HAP-1 (cell line): ENCODE measurements around the gene WWOX.
"Not testable (repeated sequence)": the region's sequence is repeated elsewhere in the genome, so short reads cannot be mapped to it uniquely, and the experiment has no call there.

Source experiments
- DNase-seq, 2 experiments: peaks; one replicate each; pipeline ENCODE4 v3.0.0-alpha.2; 2016 to 2020; ENCODE audit warnings: low spot score in 2 of 2
- H3K27me3 ChIP-seq: fragments of 250-450 bp; sonication (Bioruptor Pico); 2 replicates; pipeline ENCODE4 v1.5.1; 2020; ENCODE audit warnings: low read depth, mild to moderate bottlenecking, moderate library complexity
- H3K36me3 ChIP-seq: fragments of 250-450 bp; sonication (Bioruptor Pico); replicated peaks from 2 replicates; pipeline ENCODE4 v1.5.1; 2020; ENCODE audit warnings: mild to moderate bottlenecking
- H3K4me1 ChIP-seq: fragments of 250-450 bp; sonication (Bioruptor Pico); 2 replicates; pipeline ENCODE4 v1.5.1; 2020; ENCODE audit warnings: mild to moderate bottlenecking
- H3K4me3 ChIP-seq: fragments of 250-450 bp; sonication (Bioruptor Pico); 2 replicates; pipeline ENCODE4 v1.5.1; 2020; ENCODE audit warnings: mild to moderate bottlenecking, moderate library complexity
- H3K9me3 ChIP-seq: fragments of 250-450 bp; sonication (Bioruptor Pico); 2 replicates; pipeline ENCODE4 v1.5.1; 2020; ENCODE audit warnings: mild to moderate bottlenecking, moderate library complexity
- in situ Hi-C: fragments of 300-500 bp; cut with MboI; formaldehyde crosslinking; loops from 3 replicates; pipeline ENCODE4 v1.14.3; 2020; ENCODE audit warnings: low sequenced_read_pairs, inconsistent platforms, mixed read lengths

WWOX gene

DNA sequence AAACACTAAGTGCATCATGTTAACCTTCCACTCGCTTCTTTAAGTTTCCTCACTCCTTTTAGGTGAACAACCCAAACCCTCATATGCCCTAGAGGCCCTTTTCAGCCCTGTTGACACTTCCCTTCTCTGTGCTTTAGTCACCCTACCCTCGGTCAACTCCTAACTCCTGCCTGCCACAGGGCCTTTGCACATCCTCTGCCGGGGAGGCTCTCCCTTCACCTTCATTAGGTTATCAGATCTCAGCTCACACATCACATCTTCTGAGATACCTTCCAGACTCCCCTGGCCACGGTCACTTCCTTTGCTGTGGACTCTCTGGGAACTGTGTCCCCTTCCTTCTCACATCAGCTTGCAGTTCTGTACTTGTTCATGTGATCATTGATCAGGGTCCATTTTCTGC is 926.7 kb downstream of the WWOX start:
- H3K36me3 ChIP-seq = no peaks in the 10 kb centered on the region
- H3K4me1 ChIP-seq = no peaks in the 10 kb centered on the region
- in situ Hi-C loops = no loop called here
- H3K27me3 ChIP-seq = no peaks in the 10 kb centered on the region
- no peak overlapping the region for H3K4me3 ChIP-seq
- no peaks in the 10 kb centered on the region for H3K9me3 ChIP-seq
- no peak for DNase-seq

DNA sequence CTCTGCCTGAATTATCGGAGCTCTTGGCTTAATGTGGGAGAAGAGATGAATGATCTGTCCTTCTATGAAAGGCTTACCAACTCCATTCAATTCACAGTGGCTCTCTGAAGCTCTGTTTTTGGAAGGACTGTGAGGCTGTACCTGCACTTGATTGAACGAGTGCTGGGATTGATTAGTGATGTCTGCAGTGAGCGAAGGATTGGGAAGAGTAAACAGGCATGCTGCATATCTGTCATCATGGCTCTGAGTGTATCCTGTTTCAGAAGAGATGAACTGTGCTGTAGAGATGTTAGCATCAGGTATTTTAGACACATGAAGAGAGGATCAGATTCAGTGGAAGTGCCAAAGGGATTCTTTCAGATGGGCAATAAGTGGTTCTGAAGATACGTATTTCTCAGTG is 937.1 kb downstream of the WWOX start:
- Histone ChIP-seq H3K36me3 (no peaks in the 10 kb centered on the region), H3K9me3 (no peaks in the 10 kb centered on the region), H3K4me3 (no peak overlapping the region), H3K27me3 (no peaks in the 10 kb centered on the region), H3K4me1 (no peaks in the 10 kb centered on the region)
- DNase-seq = no peak
- in situ Hi-C loops = no loop called here

DNA sequence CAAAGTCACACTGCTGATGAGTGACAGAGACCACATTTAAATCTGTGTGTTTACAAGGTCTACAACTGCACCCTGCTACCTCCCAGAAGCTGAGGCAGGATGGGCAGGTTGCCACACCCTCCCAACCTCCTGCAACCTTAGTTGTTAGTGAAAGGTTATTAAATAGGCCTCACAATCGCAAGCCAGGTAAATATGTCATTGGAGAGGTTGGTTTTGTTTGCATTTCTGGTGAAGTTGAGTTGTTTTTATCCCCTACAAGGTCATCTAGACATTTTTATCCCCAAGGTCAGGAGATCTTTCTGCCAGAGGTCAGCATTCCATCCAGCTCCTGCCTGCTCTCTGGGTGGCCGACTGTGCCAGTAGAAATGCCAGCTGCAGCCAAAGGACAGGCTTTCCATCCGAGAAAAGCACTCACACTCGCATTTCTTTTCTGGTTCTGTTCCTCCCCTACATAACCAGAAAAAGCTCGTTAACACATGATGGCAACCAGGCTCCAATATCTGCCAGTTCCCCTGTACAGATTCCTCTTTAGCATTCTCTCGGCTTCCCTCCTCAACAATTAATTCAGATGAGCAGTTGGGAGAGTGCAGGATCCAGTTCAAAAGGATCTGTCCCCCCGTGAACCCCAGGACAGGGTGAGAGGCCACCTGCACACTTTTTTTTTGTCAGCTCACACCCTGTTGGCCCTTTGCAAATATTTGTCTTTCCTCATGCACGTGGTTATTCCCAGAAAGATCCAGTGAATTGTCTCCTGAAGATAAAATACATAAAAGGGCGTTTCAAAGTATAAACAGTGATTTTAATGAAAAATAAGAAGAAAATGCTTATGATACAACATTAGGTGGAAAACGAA is 938.3 kb downstream of the WWOX start:
- no peaks in the 10 kb centered on the region for H3K27me3 ChIP-seq
- DNase-seq = no peak
- H3K36me3 ChIP-seq = no peaks in the 10 kb centered on the region
- H3K4me1 ChIP-seq = no peaks in the 10 kb centered on the region
- in situ Hi-C loops = no loop called here
- no peaks in the 10 kb centered on the region for H3K9me3 ChIP-seq
- no peak overlapping the region for H3K4me3 ChIP-seq

DNA sequence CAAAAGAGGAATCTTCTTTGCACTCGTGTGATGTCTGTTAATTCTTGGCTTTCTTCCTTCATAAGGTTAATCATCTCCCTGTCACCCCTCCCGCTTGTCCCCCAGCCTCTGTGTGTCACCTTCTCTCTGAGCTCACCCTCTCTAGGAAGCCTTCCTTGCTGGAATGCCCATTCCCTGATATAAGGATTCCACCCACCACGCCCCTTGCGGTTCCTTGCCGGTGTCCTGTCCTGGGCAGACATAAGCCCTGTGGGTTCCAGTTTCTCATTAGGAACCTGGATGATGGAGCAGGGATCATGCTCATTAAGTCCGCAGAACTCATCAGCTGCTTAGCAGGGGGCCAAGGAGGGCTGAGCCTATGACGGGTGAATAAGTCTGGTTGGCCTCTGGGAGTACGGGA is 941.8 kb downstream of the WWOX start:
- DNase-seq = no peak
- in situ Hi-C loops = no loop called here
- H3K4me3 ChIP-seq = no peak overlapping the region
- no peaks in the 10 kb centered on the region for H3K9me3 ChIP-seq
- H3K4me1 ChIP-seq = no peaks in the 10 kb centered on the region
- no peaks in the 10 kb centered on the region for H3K27me3 ChIP-seq
- H3K36me3 ChIP-seq = no peaks in the 10 kb centered on the region

DNA sequence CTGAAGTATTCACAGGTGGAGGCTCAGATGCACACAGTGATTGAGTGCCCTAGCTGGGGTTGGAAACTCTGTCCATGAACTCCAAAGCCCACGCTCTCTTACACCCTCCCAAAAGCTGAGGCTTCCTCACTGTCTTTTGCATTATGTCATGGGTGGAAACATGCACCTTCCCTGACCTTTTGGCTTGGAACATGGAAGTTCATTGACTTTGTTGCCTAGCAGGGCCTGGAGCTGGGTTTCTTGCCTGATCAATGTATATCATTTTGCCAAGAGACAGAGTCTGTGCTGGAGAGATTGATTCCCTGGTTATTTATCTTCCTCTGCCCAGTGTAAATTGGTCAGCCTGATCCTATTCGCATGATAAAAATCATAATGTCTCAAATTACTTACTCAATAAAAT is 942.7 kb downstream of the WWOX start:
- H3K27me3 ChIP-seq = no peaks in the 10 kb centered on the region
- no peak overlapping the region for H3K4me3 ChIP-seq
- in situ Hi-C loops = no loop called here
- H3K4me1 ChIP-seq = no peaks in the 10 kb centered on the region
- DNase-seq = no peak
- H3K9me3 ChIP-seq = no peaks in the 10 kb centered on the region
- no peaks in the 10 kb centered on the region for H3K36me3 ChIP-seq

DNA sequence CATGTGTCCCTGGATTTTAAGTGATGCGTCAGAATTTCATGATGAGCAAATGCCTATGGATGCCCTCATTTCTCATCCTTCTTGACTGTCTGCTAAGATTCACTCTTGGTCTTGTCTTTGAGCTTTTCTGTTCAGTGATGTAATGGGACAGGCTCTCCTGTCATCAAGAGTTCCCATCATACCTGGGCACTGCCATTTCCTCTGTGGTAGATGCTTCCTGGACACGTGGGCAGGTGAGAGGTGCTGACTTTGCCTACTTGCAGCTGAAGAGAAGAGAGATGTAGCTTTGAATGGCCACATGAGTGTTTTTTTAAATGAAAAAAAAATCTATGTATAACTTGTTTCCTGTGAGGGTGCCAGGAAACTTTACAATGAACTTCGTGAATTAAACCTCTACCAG is 943.4 kb downstream of the WWOX start:
- H3K27me3 ChIP-seq = no peaks in the 10 kb centered on the region
- H3K4me1 ChIP-seq = no peaks in the 10 kb centered on the region
- DNase-seq = no peak
- H3K9me3 ChIP-seq = no peaks in the 10 kb centered on the region
- in situ Hi-C loops = no loop called here
- H3K4me3 ChIP-seq = no peak overlapping the region
- H3K36me3 ChIP-seq = no peaks in the 10 kb centered on the region

DNA sequence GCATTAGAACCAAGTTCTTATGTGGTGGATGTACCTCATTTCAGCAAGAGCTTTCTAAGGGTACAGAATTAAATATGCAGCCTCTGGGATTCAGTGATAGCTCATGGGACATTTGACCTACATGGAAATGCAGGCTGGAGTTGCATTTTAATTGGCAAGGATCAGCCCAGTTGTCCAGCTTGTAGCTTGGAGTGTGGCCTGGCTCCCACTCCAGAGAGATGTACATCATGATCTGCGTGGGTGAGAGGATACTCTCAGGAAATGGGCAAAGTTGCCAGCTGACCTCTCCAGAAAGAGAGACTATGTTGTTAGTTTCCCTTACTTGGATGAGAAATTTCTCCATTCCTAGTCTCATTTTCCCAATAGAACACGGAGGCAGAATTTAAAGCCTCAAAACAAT is 945.7 kb downstream of the WWOX start:
- Histone ChIP-seq H3K4me1 (no peaks in the 10 kb centered on the region), H3K36me3 (no peaks in the 10 kb centered on the region), H3K4me3 (no peak overlapping the region), H3K27me3 (no peaks in the 10 kb centered on the region), H3K9me3 (no peaks in the 10 kb centered on the region)
- in situ Hi-C loops = no loop called here
- no peak for DNase-seq

DNA sequence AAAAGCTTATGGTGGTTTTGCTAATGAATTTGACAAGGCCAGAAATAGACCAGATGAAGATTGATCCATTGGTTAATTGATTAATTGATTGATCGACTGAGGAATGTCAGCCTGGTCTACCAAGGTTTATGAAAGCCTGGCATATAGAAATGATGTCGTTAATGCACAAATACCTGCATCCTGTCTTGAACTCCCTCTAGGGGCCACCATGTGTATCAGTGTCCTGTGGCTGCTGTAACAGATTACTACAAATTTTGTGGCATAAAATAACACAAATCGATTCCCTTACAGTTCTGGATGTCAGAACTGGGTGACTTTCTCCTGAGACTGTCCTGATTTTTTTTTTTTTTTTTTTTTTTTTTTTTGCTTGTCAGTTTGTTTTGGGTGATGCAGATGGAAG is 947.9 kb downstream of the WWOX start:
- DNase-seq = no peak
- H3K4me3 ChIP-seq = no peak overlapping the region
- no peaks in the 10 kb centered on the region for H3K36me3 ChIP-seq
- in situ Hi-C loops = no loop called here
- H3K27me3 ChIP-seq = no peaks in the 10 kb centered on the region
- no peaks in the 10 kb centered on the region for H3K9me3 ChIP-seq
- H3K4me1 ChIP-seq = no peaks in the 10 kb centered on the region

DNA sequence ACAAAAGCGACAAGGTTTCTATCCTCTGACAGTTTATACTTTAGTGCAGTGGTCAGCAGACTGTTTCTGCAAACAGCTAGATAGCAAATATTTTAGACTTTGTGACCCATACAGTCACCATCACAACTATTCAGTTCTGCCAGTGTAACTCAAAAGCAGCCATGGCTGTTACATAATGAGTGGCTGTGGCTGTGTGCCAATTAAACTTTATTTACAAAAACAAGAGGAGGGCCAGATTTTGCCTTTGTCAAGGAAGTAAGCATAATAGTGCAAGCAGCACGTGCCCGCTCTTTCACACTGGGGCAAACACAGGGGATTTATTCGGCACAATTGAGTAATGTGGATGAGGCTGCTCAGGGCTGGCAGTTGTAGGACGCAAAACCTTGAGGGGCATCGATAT is 949.6 kb downstream of the WWOX start:
- no peaks in the 10 kb centered on the region for H3K4me1 ChIP-seq
- in situ Hi-C loops = no loop called here
- H3K27me3 ChIP-seq = no peaks in the 10 kb centered on the region
- DNase-seq = no peak
- H3K4me3 ChIP-seq = no peak overlapping the region
- no peaks in the 10 kb centered on the region for H3K36me3 ChIP-seq
- no peaks in the 10 kb centered on the region for H3K9me3 ChIP-seq

DNA sequence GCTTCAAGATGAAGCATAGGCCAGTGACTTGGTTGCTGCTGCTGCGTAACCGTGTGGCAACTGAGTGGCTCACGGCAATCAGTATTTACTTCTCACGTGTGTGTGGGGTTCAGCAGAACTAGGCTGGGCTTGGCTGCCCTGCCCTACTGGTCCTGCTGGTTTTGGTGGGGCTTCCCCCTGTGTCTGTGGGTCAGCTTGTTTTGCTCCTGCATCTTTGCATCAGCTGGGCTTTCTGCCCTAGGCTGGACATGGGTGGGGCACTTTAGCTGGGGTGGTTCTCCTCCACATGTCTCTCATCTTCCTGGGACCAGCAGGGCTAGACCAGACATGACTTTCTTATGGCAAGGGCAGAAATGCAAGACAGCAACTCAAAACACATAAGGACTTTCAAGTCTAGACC is 950.6 kb downstream of the WWOX start:
- no peaks in the 10 kb centered on the region for H3K4me1 ChIP-seq
- DNase-seq = no peak
- in situ Hi-C loops = no loop called here
- H3K9me3 ChIP-seq = no peaks in the 10 kb centered on the region
- H3K4me3 ChIP-seq = no peak overlapping the region
- no peaks in the 10 kb centered on the region for H3K27me3 ChIP-seq
- no peaks in the 10 kb centered on the region for H3K36me3 ChIP-seq

DNA sequence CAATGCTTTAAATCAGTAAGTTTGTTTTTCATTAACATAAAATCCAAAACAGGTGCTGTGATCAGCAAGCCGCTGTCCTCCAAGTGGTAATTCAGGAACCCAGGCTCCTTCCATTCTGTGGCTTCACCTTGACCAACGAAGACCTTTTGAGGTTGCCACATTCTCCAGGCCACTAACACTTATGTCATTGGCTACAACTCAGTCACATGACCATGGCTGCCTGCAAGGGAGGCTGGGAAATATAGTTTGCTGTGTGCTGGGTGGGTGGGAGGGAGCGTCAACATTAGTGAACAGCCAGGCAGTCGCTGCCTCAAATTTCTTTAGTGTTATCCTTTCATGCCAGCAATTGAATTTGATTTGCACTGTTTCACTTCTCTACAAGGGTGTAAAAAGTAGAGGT is 951.9 kb downstream of the WWOX start:
- no peaks in the 10 kb centered on the region for H3K4me1 ChIP-seq
- no peaks in the 10 kb centered on the region for H3K27me3 ChIP-seq
- in situ Hi-C loops = no loop called here
- no peak overlapping the region for H3K4me3 ChIP-seq
- DNase-seq = no peak
- H3K36me3 ChIP-seq = no peaks in the 10 kb centered on the region
- no peaks in the 10 kb centered on the region for H3K9me3 ChIP-seq

DNA sequence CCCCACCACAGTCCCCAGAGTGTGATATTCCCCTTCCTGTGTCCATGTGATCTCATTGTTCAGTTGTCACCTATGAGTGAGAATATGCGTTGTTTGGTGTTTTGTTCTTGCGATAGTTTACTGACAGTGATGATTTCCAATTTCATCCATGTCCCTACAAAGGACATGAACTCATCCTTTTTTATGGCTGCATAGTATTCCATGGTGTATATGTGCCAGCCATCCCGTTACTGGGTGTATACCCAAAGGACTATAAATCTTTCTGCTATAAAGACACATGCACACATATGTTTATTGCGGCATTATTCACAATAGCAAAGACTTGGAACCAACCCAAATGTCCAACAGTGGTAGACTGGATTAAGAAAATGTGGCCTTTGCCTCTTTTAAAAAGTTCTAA is 952.7 kb downstream of the WWOX start:
- H3K4me1 ChIP-seq, in situ Hi-C loops, H3K27me3 ChIP-seq, H3K9me3 ChIP-seq, DNase-seq, H3K36me3 ChIP-seq, H3K4me3 ChIP-seq: not testable (repeated sequence)

DNA sequence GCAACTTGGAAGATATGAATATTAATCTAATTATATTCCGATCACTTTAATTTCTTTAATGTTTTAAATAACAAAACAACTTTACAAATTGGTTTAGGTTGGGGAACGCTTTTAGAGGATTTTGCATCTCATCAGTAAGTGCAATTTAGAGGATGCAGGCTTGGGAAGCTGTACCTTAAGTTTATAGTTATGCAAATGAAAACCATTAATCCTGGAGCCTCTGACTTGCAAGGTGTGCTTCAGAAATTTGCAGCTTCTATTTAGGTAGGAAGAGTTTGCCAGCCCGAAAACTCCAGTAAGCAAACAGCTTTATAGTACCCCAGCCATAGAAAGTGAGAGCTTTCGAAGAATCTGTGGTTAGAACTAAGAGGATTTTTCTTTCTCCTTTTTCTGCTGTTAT is 954.1 kb downstream of the WWOX start:
- Histone ChIP-seq H3K4me1 (no peaks in the 10 kb centered on the region), H3K4me3 (no peak overlapping the region), H3K36me3 (no peaks in the 10 kb centered on the region), H3K9me3 (no peaks in the 10 kb centered on the region), H3K27me3 (no peaks in the 10 kb centered on the region)
- DNase-seq = no peak
- in situ Hi-C loops = no loop called here

DNA sequence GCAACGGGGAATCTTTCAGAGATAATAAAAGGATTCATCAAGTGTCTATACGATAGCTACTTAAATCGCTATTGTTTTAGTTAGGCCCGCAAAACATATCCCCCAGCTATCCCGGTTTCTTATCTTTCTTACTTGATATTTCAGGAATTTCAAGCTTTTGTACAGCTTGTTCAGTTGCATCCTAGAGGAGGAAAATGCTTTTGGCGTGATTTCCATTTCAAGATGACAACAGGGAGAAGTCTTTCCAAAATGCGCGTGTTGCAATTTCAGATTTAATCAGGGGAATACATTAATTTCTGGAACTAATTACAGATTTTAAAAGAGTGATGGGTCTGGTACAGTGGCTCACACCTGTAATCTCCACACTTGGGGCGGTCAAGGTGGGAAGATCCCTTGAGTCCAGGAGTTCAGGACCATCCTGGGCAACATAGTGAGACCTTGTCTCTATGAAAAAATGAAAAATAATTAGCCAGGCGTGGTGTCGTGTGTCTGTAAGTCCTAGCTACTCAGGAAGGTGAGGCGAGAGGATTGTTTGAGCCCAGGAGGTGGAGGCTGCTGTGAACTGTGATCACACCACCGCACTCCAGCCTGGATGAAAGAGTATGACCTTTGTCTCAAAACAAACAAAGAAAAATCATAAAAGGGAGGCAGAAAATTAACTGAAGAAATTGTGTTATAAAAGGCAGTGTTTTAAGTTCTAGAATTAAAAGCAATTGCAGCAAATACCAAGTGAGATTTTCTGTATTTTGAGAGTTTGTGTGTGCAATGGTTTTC is 954.9 kb downstream of the WWOX start:
- in situ Hi-C loops = no loop called here
- no peak for DNase-seq
- Histone ChIP-seq H3K27me3 (no peaks in the 10 kb centered on the region), H3K36me3 (no peaks in the 10 kb centered on the region), H3K9me3 (no peaks in the 10 kb centered on the region), H3K4me3 (no peak overlapping the region), H3K4me1 (no peaks in the 10 kb centered on the region)
